CD4-positive, alpha-beta memory T cell (primary cell): ENCODE results near the gene CATSPERB. TPM values are rescaled to one million over a fixed set of nuclear protein-coding genes. Genes with fewer than 3 reads are reported as not detected.
"Not testable (repeated sequence)": the region's sequence is repeated elsewhere in the genome, so short reads cannot be mapped to it uniquely, and the experiment has no call there.

Experiments used
- CTCF ChIA-PET: fragments of 350-600 bp; sonication (Branson Sonifier 250); formaldehyde crosslinking; loops from one replicate; lab custom pipeline; 2021; ENCODE audit warnings: inconsistent platforms; ENCODE audit not compliant: partially characterized antibody; lab: Charles Lee
- POLR2A ChIA-PET: fragments of 350-600 bp; sonication (Branson Sonifier 250); formaldehyde crosslinking; loops from one replicate; lab custom pipeline; 2021; ENCODE audit not compliant: partially characterized antibody; lab: Charles Lee
- DNase-seq, 5 donors: peaks; one replicate each; pipeline versions ENCODE4 v3.0.0 to v3.0.0-alpha.2; 2020 to 2022; ENCODE audit warnings: mixed read lengths in 1 of 5
- H3K27ac ChIP-seq: one replicate; pipeline ENCODE4 v1.7.0; 2013; ENCODE audit warnings: low read depth, low read length
- H3K27me3 ChIP-seq: 2 replicates; pipeline ENCODE4 v1.7.0; 2013; ENCODE audit warnings: mild to moderate bottlenecking, low read length, moderate library complexity; ENCODE audit not compliant: insufficient read depth
- H3K36me3 ChIP-seq: 2 replicates; pipeline ENCODE4 v1.7.0; 2013; ENCODE audit warnings: mild to moderate bottlenecking, low read length, moderate library complexity; ENCODE audit not compliant: insufficient read depth
- H3K4me1 ChIP-seq: 2 replicates; pipeline ENCODE4 v1.7.0; 2013; ENCODE audit warnings: mild to moderate bottlenecking, low read length, moderate library complexity; ENCODE audit not compliant: insufficient read depth
- H3K4me3 ChIP-seq, 2 donors: one replicate each; pipeline ENCODE4 v1.7.0; 2013; ENCODE audit warnings: low read length in 2 of 2, mild to moderate bottlenecking in 1 of 2
- H3K9me3 ChIP-seq, 2 donors: one replicate each; pipeline ENCODE4 v1.7.0; 2013; ENCODE audit warnings: low read length in 2 of 2, control low read depth in 1 of 2; ENCODE audit not compliant: control insufficient read depth in 1 of 2
- H3K27ac Mint-ChIP-seq, 7 donors: one replicate each; pipeline ENCODE4 v1.8.0; 2020 to 2021; ENCODE audit warnings: mixed read lengths in 7 of 7, mild to moderate bottlenecking in 6 of 7, inconsistent platforms in 3 of 7, moderate library complexity in 3 of 7
- H3K27me3 Mint-ChIP-seq, 2 donors: one replicate each; pipeline ENCODE4 v1.8.0; 2020 to 2021; ENCODE audit warnings: mixed read lengths in 2 of 2
- H3K36me3 Mint-ChIP-seq, 2 donors: one replicate each; pipeline ENCODE4 v1.8.0; 2020 to 2021; ENCODE audit warnings: mixed read lengths in 2 of 2, inconsistent platforms in 1 of 2, mild to moderate bottlenecking in 1 of 2
- H3K4me1 Mint-ChIP-seq, 4 donors: one replicate each; pipeline ENCODE4 v1.8.0; 2020 to 2021; ENCODE audit warnings: mixed read lengths in 4 of 4, mild to moderate bottlenecking in 1 of 4
- H3K4me3 Mint-ChIP-seq, 8 donors: one replicate each; pipeline ENCODE4 v1.8.0; 2020 to 2021; ENCODE audit warnings: mixed read lengths in 8 of 8, mild to moderate bottlenecking in 7 of 8, moderate library complexity in 6 of 8, inconsistent platforms in 3 of 8
- H3K9me3 Mint-ChIP-seq, 8 donors: one replicate each; pipeline ENCODE4 v1.8.0; 2020 to 2021; ENCODE audit warnings: mixed read lengths in 8 of 8, mild to moderate bottlenecking in 5 of 8, inconsistent platforms in 3 of 8, moderate library complexity in 1 of 8
- intact Hi-C: fragments of 100-400 bp; cut with micrococcal nuclease; formaldehyde crosslinking; loops from one replicate; pipeline ENCODE4 v1.15.1; 2023
- polyA plus RNA-seq, 2 donors: library from polyadenylated mRNA; unstranded; fragments of 300-500 nt; fragmentation: Illumina TruSeq; gene quantifications; one replicate each; pipeline ENCODE4 v1.2.3, GENCODE V29; 2021
- total RNA-seq, 2 experiments: library from RNA; stranded (reverse); gene quantifications; one replicate each; pipeline ENCODE4 v1.2.3, GENCODE V29; 2021

CATSPERB gene
- total and polyA plus RNA-seq, 4 experiments from 2014 or later: 1.2 to 6.7 (median 3.7) TPM

DNA sequence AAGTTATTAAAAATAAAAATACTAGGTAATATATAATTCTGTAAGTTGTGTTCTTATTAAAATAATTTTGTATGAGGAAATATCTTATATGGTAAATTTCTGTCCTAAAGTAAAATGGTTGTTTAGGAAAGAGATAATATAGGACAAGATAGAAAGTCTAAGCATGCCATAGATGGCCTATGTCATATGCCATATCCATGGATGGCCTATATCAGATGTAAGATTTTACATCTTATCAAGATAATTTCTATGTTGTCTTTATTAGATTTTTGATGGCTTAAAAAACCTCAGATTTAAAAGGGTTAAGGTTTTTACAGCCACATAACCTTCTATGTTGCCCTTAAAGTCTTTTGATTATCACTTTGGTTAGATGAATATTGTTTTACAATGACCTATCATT is 52.6 kb downstream of the CATSPERB start:
- Mint-ChIP-seq H3K27ac (no peak overlapping the region), H3K36me3 (peaks cover 8 to 24% of the 10 kb centered on the region in 2 donors), H3K9me3 (peaks cover 0 to 10% (median 6%) of the 10 kb centered on the region in 8 donors), H3K4me1 (no peaks in the 10 kb centered on the region), H3K4me3 (no peak overlapping the region), H3K27me3 (no peaks in the 10 kb centered on the region)
- no peaks in the 10 kb centered on the region for H3K27me3 ChIP-seq
- no peak overlapping the region for H3K27ac ChIP-seq
- no peaks in the 10 kb centered on the region for H3K9me3 ChIP-seq
- H3K36me3 ChIP-seq: no peaks in the 10 kb centered on the region
- intact Hi-C loops: no loop called here
- no peak for DNase-seq
- POLR2A ChIA-PET: no interaction called here
- no peaks in the 10 kb centered on the region for H3K4me1 ChIP-seq
- no peak overlapping the region for H3K4me3 ChIP-seq
- CTCF ChIA-PET: no interaction called here

- CTCF ChIA-PET: interaction anchor here (0.9 kb wide), 1 partner anchor 234 kb away, joined by 4 read pairs; no protein-coding TSS in a partner anchor
- POLR2A ChIA-PET, DNase-seq, H3K4me1 Mint-ChIP-seq, intact Hi-C loops, H3K27me3 ChIP-seq, H3K4me3 ChIP-seq, H3K4me3 Mint-ChIP-seq, H3K27ac Mint-ChIP-seq, H3K9me3 ChIP-seq, H3K36me3 ChIP-seq, H3K27me3 Mint-ChIP-seq, H3K4me1 ChIP-seq, H3K27ac ChIP-seq: not testable (repeated sequence)
- Mint-ChIP-seq H3K36me3 (peaks cover 8 to 25% of the 10 kb centered on the region in 2 donors), H3K9me3 (peaks cover 0 to 10% (median 6%) of the 10 kb centered on the region in 8 donors)
Measured at GRCh38 chr14:91677687-91678086, 54.2 kb downstream of the CATSPERB start.

- Histone ChIP-seq H3K4me3 (no peak overlapping the region), H3K27ac (no peak overlapping the region), H3K27me3 (no peaks in the 10 kb centered on the region), H3K9me3 (no peaks in the 10 kb centered on the region), H3K36me3 (no peaks in the 10 kb centered on the region), H3K4me1 (no peaks in the 10 kb centered on the region)
- DNase-seq: no peak
- ChIA-PET CTCF (no interaction called here), POLR2A (no interaction called here)
- intact Hi-C loops: no loop called here
- H3K36me3 Mint-ChIP-seq: peaks cover 8 to 26% of the 10 kb centered on the region in 2 donors
- no peaks in the 10 kb centered on the region for H3K4me1 Mint-ChIP-seq
- H3K27me3 Mint-ChIP-seq: no peaks in the 10 kb centered on the region
- no peak overlapping the region for H3K4me3 Mint-ChIP-seq
- H3K9me3 Mint-ChIP-seq: peaks cover 0 to 10% (median 4%) of the 10 kb centered on the region in 8 donors
- H3K27ac Mint-ChIP-seq: no peak overlapping the region
Measured at GRCh38 chr14:91674911-91675310, 57.0 kb downstream of the CATSPERB start.

- CTCF ChIA-PET: interaction anchor here (1.5 kb wide), 1 partner anchor 241 kb away, joined by 4 read pairs; no protein-coding TSS in a partner anchor
- H3K27ac ChIP-seq: no peak overlapping the region
- Mint-ChIP-seq H3K27ac (no peak overlapping the region), H3K36me3 (peaks cover 18 to 39% of the 10 kb centered on the region in 2 donors), H3K9me3 (no peaks in the 10 kb centered on the region), H3K4me3 (no peak overlapping the region), H3K27me3 (no peaks in the 10 kb centered on the region), H3K4me1 (no peaks in the 10 kb centered on the region)
- POLR2A ChIA-PET: no interaction called here
- H3K27me3 ChIP-seq: no peaks in the 10 kb centered on the region
- no peaks in the 10 kb centered on the region for H3K9me3 ChIP-seq
- DNase-seq: no peak
- no peaks in the 10 kb centered on the region for H3K4me1 ChIP-seq
- intact Hi-C loops: no loop called here
- H3K4me3 ChIP-seq: no peak overlapping the region
- H3K36me3 ChIP-seq: no peaks in the 10 kb centered on the region
Measured at GRCh38 chr14:91669867-91670266, 62.0 kb downstream of the CATSPERB start.

GRCh38 chr14:91667101-91667500 is 64.8 kb downstream of the CATSPERB start:
- H3K27me3 ChIP-seq, DNase-seq, H3K27ac ChIP-seq, H3K9me3 ChIP-seq, H3K4me1 ChIP-seq, H3K36me3 ChIP-seq, intact Hi-C loops, H3K27ac Mint-ChIP-seq, POLR2A ChIA-PET, H3K9me3 Mint-ChIP-seq, H3K27me3 Mint-ChIP-seq, H3K4me1 Mint-ChIP-seq, CTCF ChIA-PET, H3K4me3 ChIP-seq, H3K4me3 Mint-ChIP-seq: not testable (repeated sequence)
- H3K36me3 Mint-ChIP-seq: peaks cover 18 to 34% of the 10 kb centered on the region in 2 donors

- H3K4me1 Mint-ChIP-seq: no peaks in the 10 kb centered on the region
- ChIA-PET CTCF (no interaction called here), POLR2A (no interaction called here)
Measured at GRCh38 chr14:91660790-91661189, 71.1 kb downstream of the CATSPERB start.

DNA sequence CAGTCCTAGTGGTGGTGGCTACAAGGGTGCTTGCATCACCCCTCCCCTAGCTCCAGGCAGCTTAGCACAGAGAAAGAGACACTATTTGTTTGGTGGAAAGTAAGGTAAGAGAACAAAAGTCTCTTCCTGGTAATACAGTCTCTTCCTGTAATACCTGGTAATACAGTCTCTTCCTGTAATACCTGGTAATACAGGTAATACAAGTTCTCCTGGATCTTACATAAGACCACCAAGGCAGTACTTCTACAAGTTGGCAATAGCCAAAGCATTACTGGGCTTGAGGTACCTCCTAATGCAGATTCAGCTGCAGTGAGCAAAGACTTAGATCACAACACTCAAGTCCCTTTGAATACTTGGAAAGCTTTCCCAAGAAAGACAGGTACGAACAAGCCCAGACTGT is 77.0 kb downstream of the CATSPERB start:
- no peaks in the 10 kb centered on the region for H3K4me1 ChIP-seq
- H3K4me1 Mint-ChIP-seq: peaks cover 0 to 1% (median 0%) of the 10 kb centered on the region in 4 donors
- no peak overlapping the region for H3K27ac ChIP-seq
- intact Hi-C loops: loop anchor here (5.0 kb wide), 2 partner anchors 257 to 342 kb away; no protein-coding TSS in a partner anchor
- H3K36me3 ChIP-seq: no peaks in the 10 kb centered on the region
- DNase-seq: no peak
- ChIA-PET POLR2A (no interaction called here), CTCF (interaction anchor here (1.3 kb wide), 1 partner anchor 256 kb away, joined by 5 read pairs; no protein-coding TSS in a partner anchor)
- H3K9me3 Mint-ChIP-seq: peaks cover 0 to 4% (median under 1%) of the 10 kb centered on the region in 8 donors
- H3K9me3 ChIP-seq: no peaks in the 10 kb centered on the region
- H3K27me3 Mint-ChIP-seq: no peaks in the 10 kb centered on the region
- no peaks in the 10 kb centered on the region for H3K27me3 ChIP-seq
- H3K27ac Mint-ChIP-seq: no peak overlapping the region
- H3K4me3 Mint-ChIP-seq: no peak overlapping the region
- peaks cover 0 to 26% of the 10 kb centered on the region in 2 donors for H3K36me3 Mint-ChIP-seq
- no peak overlapping the region for H3K4me3 ChIP-seq

More at GRCh38 chr14:91660790-91661189, 71.1 kb downstream of the CATSPERB start:
- Histone ChIP-seq H3K4me1 (no peaks in the 10 kb centered on the region), H3K9me3 (no peaks in the 10 kb centered on the region), H3K4me3 (no peak overlapping the region), H3K36me3 (no peaks in the 10 kb centered on the region), H3K27ac (no peak overlapping the region), H3K27me3 (no peaks in the 10 kb centered on the region)
- no peaks in the 10 kb centered on the region for H3K27me3 Mint-ChIP-seq
- intact Hi-C loops: no loop called here
- H3K27ac Mint-ChIP-seq: no peak overlapping the region
- no peak overlapping the region for H3K4me3 Mint-ChIP-seq
- DNase-seq: no peak
- peaks cover 0 to 23% of the 10 kb centered on the region in 2 donors for H3K36me3 Mint-ChIP-seq
- no peaks in the 10 kb centered on the region for H3K9me3 Mint-ChIP-seq
